K562 (cell line): ENCODE measurements around the gene UBE2I. TPM values are rescaled to one million over a fixed set of nuclear protein-coding genes. Genes with fewer than 3 reads are reported as not detected.

Source experiments
- ATAC-seq: fragments of 200-7000 bp; cut with Tn5 transposase; 3 replicates; pipeline ENCODE4 v1.9.1; 2020; ENCODE audit warnings: moderate library complexity
- BruUV-seq: library from RNA; stranded (reverse); fragments of 400-500 nt; replicated peaks from 2 replicates; lab custom pipeline; 2021; lab: Mats Ljungman, UMichigan
- CTCF ChIA-PET: fragments of 300-600 bp; formaldehyde crosslinking; extraction: SDS; loops from one replicate; lab custom pipeline; 2021; ENCODE audit warnings: low intra/inter-chr PET ratio; lab: Yijun Ruan, JAX
- POLR2A ChIA-PET: fragments of 300-600, 350-650 bp; sonication (Branson Sonifier 250); formaldehyde crosslinking; extraction: SDS; loops from one replicate; lab custom pipeline; 2021; ENCODE audit warnings: antibody characterized with exemption, inconsistent platforms; lab: Yijun Ruan, JAX
- DNase-seq, 4 experiments: peaks; one replicate each; pipeline versions ENCODE4 v3.0.0 to v3.0.0-alpha.2; 2011 to 2018; ENCODE audit warnings: low spot score in 3 of 4, mixed read lengths in 3 of 4; ENCODE audit errors: extremely low read depth in 1 of 4
- FAIRE-seq: peaks from 2 replicates; lab custom pipeline; 2011; peaks lifted over from hg19 to GRCh38; lab: Jason Lieb, UNC
- H2AFZ ChIP-seq: 2 replicates; pipeline ENCODE4 v1.6.0; 2011; ENCODE audit warnings: low read depth, low read length, control low read depth, inconsistent platforms
- H3K27ac ChIP-seq: fragments of 200-600 bp; 3 replicates; pipeline ENCODE4 v1.8.0; 2011; ENCODE audit warnings: low read depth, mild to moderate bottlenecking, control low read depth, inconsistent platforms, low read length, moderate library complexity, mixed read lengths; ENCODE audit errors: extremely low read depth
- H3K27me3 ChIP-seq, 2 experiments: fragments of 300-600 bp in 1 of 2; 2 replicates in 1 of 2; 3 replicates in 1 of 2; pipeline versions ENCODE4 v1.6.0 to v1.8.0; 2011; ENCODE audit warnings: inconsistent platforms in 2 of 2, low read length in 2 of 2, mild to moderate bottlenecking in 1 of 2, mixed read lengths in 1 of 2, moderate library complexity in 1 of 2; ENCODE audit not compliant: control insufficient read depth in 2 of 2, insufficient read depth in 2 of 2
- H3K36me3 ChIP-seq: fragments of 300-600 bp; 3 replicates; pipeline ENCODE4 v1.8.0; 2011; ENCODE audit warnings: mild to moderate bottlenecking, low read length, inconsistent platforms; ENCODE audit not compliant: control insufficient read depth, insufficient read depth
- H3K4me1 ChIP-seq, 2 experiments: fragments of 200-600 bp in 1 of 2; replicated peaks in 1 of 2; 2 replicates in 1 of 2; 3 replicates in 1 of 2; pipeline versions ENCODE4 v1.5.1 to v1.8.0; 2011; ENCODE audit warnings: inconsistent platforms in 2 of 2, low read length in 2 of 2, mild to moderate bottlenecking in 1 of 2, mixed read lengths in 1 of 2, moderate library complexity in 1 of 2; ENCODE audit not compliant: control insufficient read depth in 2 of 2, insufficient read depth in 2 of 2
- H3K4me2 ChIP-seq: 2 replicates; pipeline ENCODE4 v1.6.1; 2011; ENCODE audit warnings: low read length, control low read depth, inconsistent platforms, mixed read lengths; ENCODE audit not compliant: insufficient read depth
- H3K4me3 ChIP-seq: fragments of 200-600 bp; sonication (generic), shearing (Covaris generic); 2 replicates; pipeline ENCODE4 v1.5.1; 2016; ENCODE audit warnings: control low read depth, inconsistent platforms
- H3K79me2 ChIP-seq: fragments of 200-600 bp; 3 replicates; pipeline ENCODE4 v1.8.0; 2011; ENCODE audit warnings: low read length, inconsistent platforms; ENCODE audit not compliant: control insufficient read depth, insufficient read depth
- H3K9ac ChIP-seq, 2 experiments: 2 replicates each; pipeline versions ENCODE4 v1.6.0 to v1.6.1; 2011; ENCODE audit warnings: low read depth in 2 of 2, low read length in 2 of 2, control low read depth in 1 of 2, inconsistent platforms in 1 of 2, mild to moderate bottlenecking in 1 of 2, mixed read lengths in 1 of 2; ENCODE audit not compliant: insufficient read depth in 1 of 2
- H3K9me1 ChIP-seq: one replicate; pipeline ENCODE4 v1.6.0; 2011; ENCODE audit warnings: inconsistent platforms, mild to moderate bottlenecking, low read length, moderate library complexity; ENCODE audit not compliant: control insufficient read depth, insufficient read depth
- H3K9me3 ChIP-seq: replicated peaks from 2 replicates; pipeline ENCODE4 v1.5.1; 2011; ENCODE audit warnings: low read depth, low read length, inconsistent platforms; ENCODE audit not compliant: control insufficient read depth, insufficient read depth
- H4K20me1 ChIP-seq: replicated peaks from 2 replicates; pipeline ENCODE4 v1.6.1; 2011; ENCODE audit warnings: low read length, inconsistent platforms, mixed read lengths; ENCODE audit not compliant: control insufficient read depth, insufficient read depth
- BRF1 ChIP-seq: IDR thresholded peaks from 3 replicates; pipeline ENCODE4 v1.6.1; 2011; ENCODE audit warnings: borderline replicate concordance, mild to moderate bottlenecking; ENCODE audit not compliant: insufficient read length; ENCODE audit errors: extremely low read depth
- DPF2 ChIP-seq: fragments of 450-650 bp; IDR thresholded peaks from 2 replicates; pipeline ENCODE4 v1.6.1; 2016
- EHMT2 ChIP-seq: fragments of 450-650 bp; IDR thresholded peaks from 2 replicates; pipeline ENCODE4 v1.6.1; 2018; ENCODE audit warnings: antibody characterized with exemption
- EP400 ChIP-seq: fragments of 450-650 bp; IDR thresholded peaks from 2 replicates; pipeline ENCODE4 v1.6.1; 2017; ENCODE audit warnings: antibody characterized with exemption, mild to moderate bottlenecking, moderate library complexity
- NBN ChIP-seq: fragments of 450-650 bp; IDR thresholded peaks from 2 replicates; pipeline ENCODE4 v1.6.1; 2016; ENCODE audit warnings: low read depth, mild to moderate bottlenecking
- SAP30 ChIP-seq: fragments of 200-600 bp; sonication (generic); IDR thresholded peaks from 2 replicates; pipeline ENCODE4 v1.6.1; 2012; ENCODE audit warnings: borderline replicate concordance, low read depth, mild to moderate bottlenecking, moderate library complexity, low read length, control low read depth, inconsistent platforms; ENCODE audit not compliant: insufficient read depth, poor library complexity, severe bottlenecking
- SP1 ChIP-seq: sonication (generic); formaldehyde crosslinking; IDR thresholded peaks from 2 replicates; pipeline ENCODE4 v1.8.1; 2022; ENCODE audit warnings: mild to moderate bottlenecking, missing genetic modification reagents
- ZNF280B ChIP-seq: fragments of 250-450 bp; sonication (Bioruptor Pico); IDR thresholded peaks from 2 replicates; pipeline ENCODE4 v1.5.1; 2021; ENCODE audit warnings: mild to moderate bottlenecking
- ZNF696 ChIP-seq: fragments of 250-450 bp; sonication (Bioruptor Pico); conservative IDR thresholded peaks from 2 replicates; pipeline ENCODE4 v1.4.0; 2020; ENCODE audit warnings: mild to moderate bottlenecking, moderate library complexity
- whole genome bisulfite sequencing: fragments of 100-300 bp; shearing (Covaris generic); methylation state at CpG from one replicate; pipeline ENCODE4 v1.1.6; 2016; ENCODE audit warnings: low coverage, mixed read lengths; ENCODE audit not compliant: insufficient coverage; ENCODE audit errors: missing lambda C conversion rate; 5-methylcytosine and 5-hydroxymethylcytosine counted together
- in situ Hi-C: fragments of 300-500 bp; cut with MboI; formaldehyde crosslinking; loops from 4 replicates; pipeline ENCODE4 v1.15.0; 2018; ENCODE audit warnings: inconsistent platforms, mixed read lengths
- intact Hi-C: fragments of 100-400 bp; cut with micrococcal nuclease; formaldehyde crosslinking; loops from 2 replicates; pipeline ENCODE4 v1.14.2; 2022
- polyA plus RNA-seq, 8 experiments: library from polyadenylated mRNA; depleted of rRNA in 4 of 8; stranded (reverse) in 5 of 8; unstranded in 3 of 8; fragments of >200 nt; fragmentation: Nextera tagmentation in 2 of 8; fragmentation: Illumina TruSeq in 1 of 8; extraction: Ambion mirVana in 2 of 8; extraction: Trizol in 1 of 8; gene quantifications; 2 replicates each; pipeline versions ENCODE4 v1.2.1 to v1.2.3, GENCODE V29; 2011 to 2014; ENCODE audit warnings: inconsistent platforms in 1 of 8, missing spikeins in 1 of 8
- total RNA-seq, 7 experiments: library from RNA; depleted of rRNA in 6 of 7; stranded (reverse); fragments of >200 nt in 6 of 7; fragmentation: Illumina TruSeq in 2 of 7; extraction: Trizol in 2 of 7; gene quantifications; 2 replicates each; pipeline versions ENCODE4 v1.2.1 to v1.2.3, GENCODE V29; 2011 to 2021; ENCODE audit warnings: low replicate concordance in 1 of 7
- TF ChIP-seq, protein P1 (sequence below): sonication (generic); formaldehyde crosslinking; IDR thresholded peaks from 2 replicates; pipeline ENCODE4 v1.8.0; 2023; ENCODE audit warnings: mild to moderate bottlenecking, missing genetic modification reagents
- TF ChIP-seq, protein P2 (sequence below): fragments of 450-650 bp; formaldehyde crosslinking; conservative IDR thresholded peaks from 2 replicates; pipeline ENCODE4 v1.4.0; 2022; ENCODE audit warnings: mild to moderate bottlenecking, missing genetic modification characterization

Gene UBE2I
- total and polyA plus RNA-seq, 9 of the 15 experiments (the other 6 are each of a cell fraction or from before 2014, with no cell fraction given): 36.6 to 254 (median 104) TPM

- no TSS peak for BruUV-seq
- peaks cover under 1% of the 10 kb centered on the region for H3K9me1 ChIP-seq
- no peak overlapping the region for H2AFZ ChIP-seq
- H3K4me1 ChIP-seq: peaks cover 3 to 33% of the 10 kb centered on the region in 2 experiments; a peak in 3 of 5 replicates
- 17% methylated on average over 11 of the region's 13 CpGs for WGBS
- H3K79me2 ChIP-seq: no peaks in the 10 kb centered on the region
- CTCF ChIA-PET: no interaction called here
- H3K4me2 ChIP-seq: no peak overlapping the region
- no peak for DNase-seq
- POLR2A ChIA-PET: no interaction called here
- no peak for FAIRE-seq
- no peak overlapping the region for H3K9ac ChIP-seq
- in situ Hi-C loops: no loop called here
- ATAC-seq: no peak
- no peak overlapping the region for H3K27ac ChIP-seq
- H3K9me3 ChIP-seq: peaks cover 7% of the 10 kb centered on the region; the same call in 1 of the 2 replicates
- no peaks in the 10 kb centered on the region for H3K36me3 ChIP-seq
- H3K4me3 ChIP-seq: no peak overlapping the region
- intact Hi-C loops: no loop called here
- TF ChIP-seq DPF2: no peak
- TF ChIP-seq, protein P1, sequence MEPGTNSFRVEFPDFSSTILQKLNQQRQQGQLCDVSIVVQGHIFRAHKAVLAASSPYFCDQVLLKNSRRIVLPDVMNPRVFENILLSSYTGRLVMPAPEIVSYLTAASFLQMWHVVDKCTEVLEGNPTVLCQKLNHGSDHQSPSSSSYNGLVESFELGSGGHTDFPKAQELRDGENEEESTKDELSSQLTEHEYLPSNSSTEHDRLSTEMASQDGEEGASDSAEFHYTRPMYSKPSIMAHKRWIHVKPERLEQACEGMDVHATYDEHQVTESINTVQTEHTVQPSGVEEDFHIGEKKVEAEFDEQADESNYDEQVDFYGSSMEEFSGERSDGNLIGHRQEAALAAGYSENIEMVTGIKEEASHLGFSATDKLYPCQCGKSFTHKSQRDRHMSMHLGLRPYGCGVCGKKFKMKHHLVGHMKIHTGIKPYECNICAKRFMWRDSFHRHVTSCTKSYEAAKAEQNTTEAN: peak; percentile 93; the same call in 1 of the 2 replicates
- TF ChIP-seq, all 486 proteins: peak for 1
- peaks cover 13 to 41% of the 10 kb centered on the region in 2 experiments; a peak in 4 of 5 replicates for H3K27me3 ChIP-seq
- no peaks in the 10 kb centered on the region for H4K20me1 ChIP-seq
Observed at GRCh38 chr16:1265090-1265630, 44.3 kb upstream of the UBE2I start.

DNA sequence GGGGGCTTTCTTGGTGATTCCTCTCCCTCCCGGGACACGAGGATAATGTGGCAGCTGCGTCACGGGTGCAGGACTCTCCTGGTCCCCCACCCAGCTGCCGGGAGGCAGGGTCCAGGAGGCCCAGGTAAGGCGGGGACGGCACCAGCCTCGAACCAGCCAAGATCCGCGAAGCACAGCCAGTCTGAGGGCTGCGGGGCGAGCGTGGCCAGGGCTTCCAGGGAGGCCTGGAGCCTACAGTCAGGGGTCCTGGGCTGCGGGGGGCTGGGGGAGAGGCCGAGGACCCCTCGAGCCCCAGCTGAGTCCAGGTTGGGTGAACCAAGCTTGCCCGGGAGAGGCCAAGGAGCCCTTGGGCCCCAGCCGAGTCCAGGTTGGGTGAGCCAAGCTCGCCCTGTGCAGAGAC lies 43.6 kb upstream of the UBE2I start:
- WGBS: 2% methylated on average over 13 of the region's 19 CpGs
- Histone ChIP-seq H2AFZ (no peak overlapping the region), H3K9ac (no peak overlapping the region), H3K36me3 (no peaks in the 10 kb centered on the region), H3K4me1 (peaks cover 3 to 27% of the 10 kb centered on the region in 2 experiments; a peak in 3 of 5 replicates), H3K4me3 (no peak overlapping the region), H3K79me2 (no peaks in the 10 kb centered on the region), H3K9me3 (peaks cover 7% of the 10 kb centered on the region; the same call in 1 of the 2 replicates), H3K27me3 (peaks cover 10 to 34% of the 10 kb centered on the region in 2 experiments; a peak in 4 of 5 replicates), H3K9me1 (no peaks in the 10 kb centered on the region), H4K20me1 (no peaks in the 10 kb centered on the region), H3K4me2 (no peak overlapping the region), H3K27ac (no peak overlapping the region)
- ChIA-PET CTCF (no interaction called here), POLR2A (no interaction called here)
- in situ Hi-C loops (no loop called here), intact Hi-C loops (no loop called here)
- BruUV-seq: no TSS peak
- FAIRE-seq: no peak
- no peak for DNase-seq
- ATAC-seq: no peak
- TF ChIP-seq EP400 (no peak), SP1 (CRISPR knock-in tag) (no peak), ZNF280B (no peak), EHMT2 (no peak), SAP30 (no peak), NBN (no peak), BRF1 (no peak), ZNF696 (CRISPR knock-in tag) (no peak)
- TF ChIP-seq, protein P2, sequence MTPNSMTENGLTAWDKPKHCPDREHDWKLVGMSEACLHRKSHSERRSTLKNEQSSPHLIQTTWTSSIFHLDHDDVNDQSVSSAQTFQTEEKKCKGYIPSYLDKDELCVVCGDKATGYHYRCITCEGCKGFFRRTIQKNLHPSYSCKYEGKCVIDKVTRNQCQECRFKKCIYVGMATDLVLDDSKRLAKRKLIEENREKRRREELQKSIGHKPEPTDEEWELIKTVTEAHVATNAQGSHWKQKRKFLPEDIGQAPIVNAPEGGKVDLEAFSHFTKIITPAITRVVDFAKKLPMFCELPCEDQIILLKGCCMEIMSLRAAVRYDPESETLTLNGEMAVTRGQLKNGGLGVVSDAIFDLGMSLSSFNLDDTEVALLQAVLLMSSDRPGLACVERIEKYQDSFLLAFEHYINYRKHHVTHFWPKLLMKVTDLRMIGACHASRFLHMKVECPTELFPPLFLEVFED (CRISPR knock-in tag): no peak
